Heart right ventricle (tissue), 16 donors: ENCODE data around the gene NPR1. TPM values are rescaled to one million over a fixed set of nuclear protein-coding genes. Genes with fewer than 3 reads are reported as not detected.

Source experiments
- ATAC-seq, 8 donors: fragments of 200-7000 bp; cut with Tn5 transposase; one replicate each; pipeline ENCODE4 v1.9.1; 2020; ENCODE audit warnings: mild to moderate bottlenecking in 8 of 8, moderate library complexity in 8 of 8, moderate number of reproducible peaks in 1 of 8
- DNase-seq, 2 donors: peaks; one replicate each; pipeline ENCODE4 v3.0.0-alpha.2; 2020
- H3K27ac ChIP-seq, 10 donors: fragments of 200-600 bp; sonication (generic) in 2 of 10; one replicate each; pipeline versions ENCODE4 v1.5.0 to v1.8.0; 2020 to 2022; ENCODE audit warnings: mild to moderate bottlenecking in 3 of 10
- H3K27me3 ChIP-seq, 7 donors: fragments of 200-600 bp; one replicate each; pipeline ENCODE4 v1.8.0; 2021 to 2022; ENCODE audit warnings: mild to moderate bottlenecking in 2 of 7
- H3K36me3 ChIP-seq, 9 donors: fragments of 200-600 bp; sonication (generic) in 1 of 9; one replicate each; pipeline versions ENCODE4 v1.5.0 to v1.8.0; 2020 to 2022; ENCODE audit warnings: mild to moderate bottlenecking in 2 of 9
- H3K4me1 ChIP-seq, 9 donors: fragments of 200-600 bp; sonication (generic) in 1 of 9; one replicate each; pipeline versions ENCODE4 v1.5.0 to v1.8.0; 2020 to 2022; ENCODE audit warnings: mild to moderate bottlenecking in 4 of 9
- H3K4me3 ChIP-seq, 10 donors: fragments of 200-600 bp; sonication (generic) in 2 of 10; one replicate each; pipeline versions ENCODE4 v1.5.0 to v1.8.0; 2020 to 2022; ENCODE audit warnings: mild to moderate bottlenecking in 7 of 10, moderate library complexity in 2 of 10
- H3K9me3 ChIP-seq, 11 donors: fragments of 200-600 bp in 10 of 11; sonication (generic) in 2 of 11; one replicate each; pipeline versions ENCODE4 v1.5.0 to v1.8.0; 2013 to 2022; ENCODE audit warnings: mild to moderate bottlenecking in 2 of 11, control low read depth in 1 of 11, moderate library complexity in 1 of 11
- WGBS, 2 donors: extraction: QIAGEN DNeasy Blood & Tissue Kit; methylation state at CpG; one replicate each; pipeline ENCODE4 v1.1.7; 2013; ENCODE audit warnings: inconsistent platforms in 1 of 2; 5-methylcytosine and 5-hydroxymethylcytosine counted together
- intact Hi-C, 10 donors: fragments of 100-400 bp; cut with DNase I; formaldehyde crosslinking; loops; one replicate each; pipeline versions ENCODE4 v1.11.1 to v1.14.2; 2022
- polyA plus RNA-seq, 2 donors: library from polyadenylated mRNA; stranded (reverse); fragments of 200-250 nt; gene quantifications; one replicate each; pipeline ENCODE4 v1.2.3, GENCODE V29; 2013
- total RNA-seq, 10 donors: library from RNA; stranded (reverse); fragmentation: NEBNext Ultra II Directional in 3 of 10; extraction: Animal tissue kit (Norgen Biotek cat#: 25700) in 3 of 10; gene quantifications; one replicate each; pipeline versions ENCODE4 v1.2.1 to v1.2.4, GENCODE V29; 2021 to 2023
- TF ChIP-seq, protein P1 (sequence below), 9 donors: fragments of 200-600 bp; sonication (generic) in 2 of 9; IDR thresholded peaks; one replicate each; pipeline versions ENCODE4 v1.5.0 to v1.8.0; 2021 to 2022; ENCODE audit warnings: antibody characterized with exemption in 9 of 9, mild to moderate bottlenecking in 5 of 9, moderate library complexity in 1 of 9
- donor health status: Arrhythmogenic right ventricular cardiomyopathy.
- donor health status: ischemic (EF 13 %, LVEDD 7.1; RV severe dilation, severe dysfunction).
- donor health status: healthy with polysubstance abuse.
- donor health status: DM: no; HTN: yes; CAD: no.
- donor health status: DM: no; HTN: no; CAD: no.
- donor health status: ischemic (EF 25% LVEDD 6.9; RV normal size, moderate dysfunction).
- donor health status: ischemic (EF 25% LVEDD 5.7; RV mildly dilated, moderate dysfunction).
- donor health status: healthy.
- donor health status: DM: yes; HTN: yes; CAD: no.
- donor health status: Ischemic cardiomyopathy.
- donor health status: ischemic (EF 35%, LVEDD 5.7; RV mildly dilated, moderate dysfunction).
- donor health status: nonischemic (EF 11% LVEDD 7.7; RV severe dilation, severe dysfunction).
- donor health status: DM: yes; HTN: yes; CAD: no.
- donor health status: PGD.
- donor health status: ischemic (EF 29% LVEDD 5.4; RV normal size, mild dysfunction).
- donor health status: nonischemic (EF 23%, LVEDD 6.1; RV moderate dilation, normal function).

NPR1 gene
- total and polyA plus RNA-seq, 12 donors, result 8.0 to 29.0 (median 10.9) TPM

DNA sequence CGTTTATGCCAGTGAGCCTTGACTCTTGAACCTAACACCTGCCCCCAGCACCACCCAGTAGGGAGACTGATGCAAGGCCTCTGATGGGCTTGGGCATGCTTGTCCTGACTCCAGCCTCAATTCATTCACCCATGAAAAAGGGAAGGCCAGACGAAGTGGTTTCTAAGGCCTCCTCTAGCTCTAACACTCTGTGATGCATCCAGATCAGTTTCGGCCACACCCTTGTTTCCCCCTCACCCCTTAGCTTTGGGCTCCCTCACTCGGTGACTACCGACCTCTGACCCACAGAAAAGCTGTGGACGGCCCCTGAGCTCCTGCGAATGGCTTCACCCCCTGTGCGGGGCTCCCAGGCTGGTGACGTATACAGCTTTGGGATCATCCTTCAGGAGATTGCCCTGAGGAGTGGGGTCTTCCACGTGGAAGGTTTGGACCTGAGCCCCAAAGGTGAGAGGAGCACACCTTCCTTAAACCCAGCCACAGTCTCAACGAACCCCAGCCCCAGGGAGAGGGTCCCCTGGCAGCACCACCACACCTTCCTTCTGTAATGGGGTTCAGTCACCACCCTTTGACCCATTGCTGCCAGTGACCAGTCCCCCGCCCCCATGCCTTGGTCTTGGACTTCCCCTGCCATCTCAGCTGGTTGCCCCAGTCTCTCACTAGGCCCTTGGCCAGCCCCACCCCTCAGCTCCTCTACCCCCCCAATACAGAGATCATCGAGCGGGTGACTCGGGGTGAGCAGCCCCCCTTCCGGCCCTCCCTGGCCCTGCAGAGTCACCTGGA, 9.0 kb downstream of the NPR1 start:
- H3K4me1 ChIP-seq, result no peaks in the 10 kb centered on the region
- WGBS, 2 donors, result 91 to 92% methylated on average over 16 of the region's 16 CpGs
- H3K27me3 ChIP-seq, result no peaks in the 10 kb centered on the region
- TF ChIP-seq, protein P1, sequence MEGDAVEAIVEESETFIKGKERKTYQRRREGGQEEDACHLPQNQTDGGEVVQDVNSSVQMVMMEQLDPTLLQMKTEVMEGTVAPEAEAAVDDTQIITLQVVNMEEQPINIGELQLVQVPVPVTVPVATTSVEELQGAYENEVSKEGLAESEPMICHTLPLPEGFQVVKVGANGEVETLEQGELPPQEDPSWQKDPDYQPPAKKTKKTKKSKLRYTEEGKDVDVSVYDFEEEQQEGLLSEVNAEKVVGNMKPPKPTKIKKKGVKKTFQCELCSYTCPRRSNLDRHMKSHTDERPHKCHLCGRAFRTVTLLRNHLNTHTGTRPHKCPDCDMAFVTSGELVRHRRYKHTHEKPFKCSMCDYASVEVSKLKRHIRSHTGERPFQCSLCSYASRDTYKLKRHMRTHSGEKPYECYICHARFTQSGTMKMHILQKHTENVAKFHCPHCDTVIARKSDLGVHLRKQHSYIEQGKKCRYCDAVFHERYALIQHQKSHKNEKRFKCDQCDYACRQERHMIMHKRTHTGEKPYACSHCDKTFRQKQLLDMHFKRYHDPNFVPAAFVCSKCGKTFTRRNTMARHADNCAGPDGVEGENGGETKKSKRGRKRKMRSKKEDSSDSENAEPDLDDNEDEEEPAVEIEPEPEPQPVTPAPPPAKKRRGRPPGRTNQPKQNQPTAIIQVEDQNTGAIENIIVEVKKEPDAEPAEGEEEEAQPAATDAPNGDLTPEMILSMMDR (IDR thresholded peaks at IDR 0.05), result no peak
- no peaks in the 10 kb centered on the region for H3K9me3 ChIP-seq
- no peak for DNase-seq
- H3K4me3 ChIP-seq, result no peak overlapping the region
- peaks cover 0 to 92% (median 3%) of the 10 kb centered on the region in 9 donors for H3K36me3 ChIP-seq
- intact Hi-C loops, result no loop called here
- ATAC-seq, result no peak
- no peak overlapping the region for H3K27ac ChIP-seq

DNA sequence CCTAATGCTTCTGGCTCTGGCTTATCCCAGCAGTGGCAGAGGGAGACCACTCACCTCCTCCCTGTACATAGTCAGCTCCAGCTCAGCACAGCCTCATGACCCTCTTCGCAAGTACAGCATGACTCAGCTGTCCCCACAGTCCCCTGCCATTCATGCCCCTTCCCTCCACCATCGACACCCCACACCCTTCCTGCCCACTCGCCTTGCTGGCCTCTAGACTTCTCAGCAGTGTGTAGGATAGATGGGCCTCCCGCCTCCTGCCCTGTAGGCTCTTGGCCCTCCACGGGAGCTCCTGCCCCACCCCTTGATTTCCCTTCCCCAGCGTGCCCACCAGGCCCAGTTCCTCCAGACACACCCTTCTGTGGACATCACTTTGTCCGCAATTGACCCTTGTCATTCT, 9.8 kb downstream of the NPR1 start:
- 79 to 87% methylated on average over 7 of the region's 7 CpGs for WGBS, 2 donors
- TF ChIP-seq, protein P1 (IDR thresholded peaks at IDR 0.05), result no peak
- H3K4me3 ChIP-seq, result no peak overlapping the region
- H3K36me3 ChIP-seq, result peaks cover 0 to 91% (median 0%) of the 10 kb centered on the region in 9 donors
- intact Hi-C loops, result no loop called here
- H3K9me3 ChIP-seq, result no peaks in the 10 kb centered on the region
- DNase-seq (no peak), ATAC-seq (no peak)
- H3K4me1 ChIP-seq, result no peaks in the 10 kb centered on the region
- no peaks in the 10 kb centered on the region for H3K27me3 ChIP-seq
- no peak overlapping the region for H3K27ac ChIP-seq

DNA sequence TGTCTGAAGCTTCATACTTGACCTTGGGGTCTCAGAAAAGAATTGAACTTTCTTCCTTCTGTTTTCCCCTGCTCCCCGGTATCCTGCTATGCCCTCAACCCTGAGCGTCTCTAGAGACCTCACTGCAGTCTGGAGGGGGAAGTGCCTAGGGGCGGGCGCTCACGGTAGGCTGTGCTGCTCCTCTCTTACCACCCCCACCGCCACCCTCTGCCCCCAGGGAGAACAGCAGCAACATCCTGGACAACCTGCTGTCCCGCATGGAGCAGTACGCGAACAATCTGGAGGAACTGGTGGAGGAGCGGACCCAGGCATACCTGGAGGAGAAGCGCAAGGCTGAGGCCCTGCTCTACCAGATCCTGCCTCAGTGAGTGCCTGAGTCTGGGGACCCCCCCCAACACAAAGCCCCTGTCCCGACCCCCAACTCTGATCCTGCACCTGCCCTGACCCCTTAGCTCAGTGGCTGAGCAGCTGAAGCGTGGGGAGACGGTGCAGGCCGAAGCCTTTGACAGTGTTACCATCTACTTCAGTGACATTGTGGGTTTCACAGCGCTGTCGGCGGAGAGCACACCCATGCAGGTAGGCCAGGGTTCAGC, 10.3 kb downstream of the NPR1 start:
- Histone ChIP-seq H3K27me3 (no peaks in the 10 kb centered on the region), H3K36me3 (peaks cover 0 to 88% (median 0%) of the 10 kb centered on the region in 9 donors), H3K9me3 (no peaks in the 10 kb centered on the region), H3K27ac (no peak overlapping the region), H3K4me1 (no peaks in the 10 kb centered on the region), H3K4me3 (no peak overlapping the region)
- DNase-seq, result no peak
- TF ChIP-seq, protein P1 (IDR thresholded peaks at IDR 0.05), result no peak
- no peak for ATAC-seq
- WGBS, 2 donors, result 89 to 91% methylated on average over 18 of the region's 18 CpGs
- intact Hi-C loops, result no loop called here

DNA sequence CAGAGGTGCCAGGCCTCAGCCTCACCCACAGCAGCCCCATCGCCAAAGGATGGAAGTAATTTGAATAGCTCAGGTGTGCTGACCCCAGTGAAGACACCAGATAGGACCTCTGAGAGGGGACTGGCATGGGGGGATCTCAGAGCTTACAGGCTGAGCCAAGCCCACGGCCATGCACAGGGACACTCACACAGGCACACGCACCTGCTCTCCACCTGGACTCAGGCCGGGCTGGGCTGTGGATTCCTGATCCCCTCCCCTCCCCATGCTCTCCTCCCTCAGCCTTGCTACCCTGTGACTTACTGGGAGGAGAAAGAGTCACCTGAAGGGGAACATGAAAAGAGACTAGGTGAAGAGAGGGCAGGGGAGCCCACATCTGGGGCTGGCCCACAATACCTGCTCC, 15.0 kb downstream of the NPR1 start:
- Histone ChIP-seq H3K36me3 (peaks cover 0 to 45% (median 0%) of the 10 kb centered on the region in 9 donors), H3K4me1 (peaks cover 2 to 20% (median 15%) of the 10 kb centered on the region in 9 donors), H3K27me3 (no peaks in the 10 kb centered on the region), H3K9me3 (no peaks in the 10 kb centered on the region), H3K4me3 (no peak overlapping the region), H3K27ac (no peak overlapping the region)
- no peak for DNase-seq
- intact Hi-C loops, result no loop called here
- TF ChIP-seq, protein P1 (IDR thresholded peaks at IDR 0.05), result no peak
- WGBS, 2 donors, result 83 to 87% methylated on average over 4 of the region's 4 CpGs
- ATAC-seq, result no peak
